Upper lobe of right lung (tissue), 1 donor: ENCODE results near the gene STARD10. TPM values are rescaled to one million over a fixed set of nuclear protein-coding genes. Genes with fewer than 3 reads are reported as not detected.
"Not testable (repeated sequence)": the region's sequence is repeated elsewhere in the genome, so short reads cannot be mapped to it uniquely, and the experiment has no call there.

Experiments
- ATAC-seq: fragments of 200-7000 bp; cut with Tn5 transposase; one replicate; pipeline ENCODE4 v1.9.1; 2020; ENCODE audit warnings: mild to moderate bottlenecking, moderate library complexity
- DNase-seq: peaks from one replicate; pipeline ENCODE4 v3.0.0-alpha.2; 2020
- H3K27ac ChIP-seq: fragments of 200-600 bp; one replicate; pipeline ENCODE4 v1.8.0; 2022
- H3K27me3 ChIP-seq: fragments of 200-600 bp; one replicate; pipeline ENCODE4 v1.8.0; 2022; ENCODE audit warnings: mild to moderate bottlenecking
- H3K36me3 ChIP-seq: fragments of 200-600 bp; one replicate; pipeline ENCODE4 v1.8.0; 2022
- H3K4me1 ChIP-seq: fragments of 200-600 bp; one replicate; pipeline ENCODE4 v1.8.0; 2022
- H3K4me3 ChIP-seq: fragments of 200-600 bp; one replicate; pipeline ENCODE4 v1.8.0; 2022; ENCODE audit warnings: mild to moderate bottlenecking
- H3K9me3 ChIP-seq: fragments of 200-600 bp; one replicate; pipeline ENCODE4 v1.8.0; 2022
- intact Hi-C: fragments of 100-400 bp; cut with DNase I; formaldehyde crosslinking; loops from one replicate; pipeline ENCODE4 v1.11.0; 2022
- total RNA-seq: library from RNA; stranded (reverse); fragmentation: NEBNext Ultra II Directional; extraction: Animal tissue kit (Norgen Biotek cat#: 25700); gene quantifications from one replicate; pipeline ENCODE4 v1.2.1, GENCODE V29; 2021
- TF ChIP-seq, protein P1 (sequence below): fragments of 200-600 bp; IDR thresholded peaks from one replicate; pipeline ENCODE4 v1.8.0; 2022; ENCODE audit warnings: antibody characterized with exemption
- donor health status: DM: no; HTN: yes; CAD: no; lungs with severe emphysema.

The STARD10 gene
- total RNA-seq, 1 donor from 2014 or later, result 116 TPM

DNA sequence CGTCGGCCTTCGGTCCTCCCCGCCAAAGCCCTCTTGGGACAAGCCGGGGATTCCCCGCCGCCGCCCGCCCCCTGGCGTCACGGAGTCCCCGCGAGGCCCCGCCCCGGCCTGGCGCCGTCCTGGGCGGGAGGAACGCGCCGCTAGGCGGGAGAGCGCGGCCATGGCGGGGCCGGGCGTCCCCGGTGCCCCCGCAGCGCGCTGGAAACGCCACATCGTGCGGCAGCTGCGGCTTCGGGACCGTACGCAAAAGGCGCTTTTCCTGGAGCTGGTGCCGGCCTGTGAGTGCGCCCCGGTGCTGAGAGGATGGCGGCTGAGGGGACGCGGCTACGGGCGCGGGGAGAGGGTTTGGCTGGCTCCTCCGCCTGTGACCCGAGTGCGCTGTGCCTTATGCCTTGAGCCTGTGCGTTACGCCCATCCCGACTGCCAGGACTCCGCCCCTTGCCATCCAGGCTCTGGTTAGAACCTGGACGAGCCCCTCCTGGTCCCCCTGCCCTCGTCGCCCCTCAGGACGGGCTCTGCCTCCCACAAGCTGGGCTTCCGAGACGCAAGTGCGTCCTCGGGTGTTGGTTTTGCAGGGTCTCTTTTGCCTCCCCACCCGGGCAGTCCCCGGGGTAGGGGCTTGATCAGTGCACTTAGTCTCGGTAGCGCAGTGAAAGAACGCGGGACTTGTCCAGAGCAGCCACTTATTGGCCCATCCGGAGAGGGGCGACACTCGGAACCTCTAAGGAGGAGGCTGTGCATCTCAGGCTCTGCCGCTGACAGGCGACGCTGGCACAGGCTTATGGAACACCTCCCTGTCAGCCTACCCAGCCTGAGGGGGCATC, 20.7 kb upstream of the STARD10 start, which contains the start of gene ATG16L2:
ATG16L2 (plus strand) TSS at position 126 of the 824 bp plus-strand sequence; CDS start at position 161, 35 bp downstream.
- peak; percentile 91 for ATAC-seq
- Histone ChIP-seq H3K36me3 (peaks cover 23% of the 10 kb centered on the region), H3K27me3 (no peaks in the 10 kb centered on the region), H3K4me3 (peak within 1 kb of the TSS; percentile 94), H3K9me3 (no peaks in the 10 kb centered on the region), H3K4me1 (peaks cover 30% of the 10 kb centered on the region), H3K27ac (peak within 1 kb of the TSS; percentile 99)
- intact Hi-C loops, result no loop called here
- TF ChIP-seq, protein P1, sequence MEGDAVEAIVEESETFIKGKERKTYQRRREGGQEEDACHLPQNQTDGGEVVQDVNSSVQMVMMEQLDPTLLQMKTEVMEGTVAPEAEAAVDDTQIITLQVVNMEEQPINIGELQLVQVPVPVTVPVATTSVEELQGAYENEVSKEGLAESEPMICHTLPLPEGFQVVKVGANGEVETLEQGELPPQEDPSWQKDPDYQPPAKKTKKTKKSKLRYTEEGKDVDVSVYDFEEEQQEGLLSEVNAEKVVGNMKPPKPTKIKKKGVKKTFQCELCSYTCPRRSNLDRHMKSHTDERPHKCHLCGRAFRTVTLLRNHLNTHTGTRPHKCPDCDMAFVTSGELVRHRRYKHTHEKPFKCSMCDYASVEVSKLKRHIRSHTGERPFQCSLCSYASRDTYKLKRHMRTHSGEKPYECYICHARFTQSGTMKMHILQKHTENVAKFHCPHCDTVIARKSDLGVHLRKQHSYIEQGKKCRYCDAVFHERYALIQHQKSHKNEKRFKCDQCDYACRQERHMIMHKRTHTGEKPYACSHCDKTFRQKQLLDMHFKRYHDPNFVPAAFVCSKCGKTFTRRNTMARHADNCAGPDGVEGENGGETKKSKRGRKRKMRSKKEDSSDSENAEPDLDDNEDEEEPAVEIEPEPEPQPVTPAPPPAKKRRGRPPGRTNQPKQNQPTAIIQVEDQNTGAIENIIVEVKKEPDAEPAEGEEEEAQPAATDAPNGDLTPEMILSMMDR, result peak; percentile 24
- DNase-seq, result peak; percentile 96

GRCh38 chr11:72813740-72814285, 20.0 kb upstream of the STARD10 start:
- DNase-seq (peak; percentile 95), ATAC-seq (peak; percentile 83)
- Histone ChIP-seq H3K4me1 (peaks cover 30% of the 10 kb centered on the region), H3K27me3 (no peaks in the 10 kb centered on the region), H3K4me3 (peak overlapping the region; percentile 94), H3K27ac (peak overlapping the region; percentile 99), H3K36me3 (peaks cover 18% of the 10 kb centered on the region), H3K9me3 (no peaks in the 10 kb centered on the region)
- TF ChIP-seq, protein P1, result no peak
- intact Hi-C loops, result no loop called here

GRCh38 chr11:72812967-72813739, 19.3 kb upstream of the STARD10 start:
- peak; percentile 77 for DNase-seq
- Histone ChIP-seq H3K9me3 (no peaks in the 10 kb centered on the region), H3K27me3 (no peaks in the 10 kb centered on the region), H3K4me3 (peak overlapping the region; percentile 94), H3K27ac (peak overlapping the region; percentile 99), H3K4me1 (peaks cover 30% of the 10 kb centered on the region), H3K36me3 (peaks cover 12% of the 10 kb centered on the region)
- peak; percentile 39 for ATAC-seq
- TF ChIP-seq, protein P1, result peak; percentile 62
- intact Hi-C loops, result no loop called here

DNA sequence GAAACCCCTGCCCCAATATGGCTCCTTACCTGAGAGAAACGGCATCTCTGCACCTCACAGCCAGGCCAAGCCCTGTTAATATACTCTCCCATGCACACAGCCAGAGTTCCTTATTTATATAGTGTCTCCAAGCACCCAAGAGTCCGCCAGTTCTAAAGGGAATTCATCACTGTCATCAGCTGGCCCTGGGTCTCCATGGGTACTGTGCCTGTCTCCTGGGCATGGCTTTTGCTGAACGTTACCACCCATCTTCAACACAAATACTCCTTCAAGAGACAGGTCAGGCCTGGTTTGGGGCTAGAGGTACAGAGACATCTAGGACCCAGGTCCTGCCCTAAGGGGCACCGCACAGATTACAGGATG, 18.7 kb upstream of the STARD10 start:
- TF ChIP-seq, protein P1, result no peak
- DNase-seq, result no peak
- intact Hi-C loops, result no loop called here

GRCh38 chr11:72811686-72812085, 17.8 kb upstream of the STARD10 start:
- H3K36me3 ChIP-seq, H3K27me3 ChIP-seq, intact Hi-C loops, ATAC-seq, H3K9me3 ChIP-seq, DNase-seq: not testable (repeated sequence)
- H3K27ac ChIP-seq, result peak overlapping the region; percentile 36
- peaks cover 30% of the 10 kb centered on the region for H3K4me1 ChIP-seq
- H3K4me3 ChIP-seq, result peak overlapping the region; percentile 94

More for the DNA sequence above, 18.7 kb upstream of the STARD10 start:
- H3K4me1 ChIP-seq, result peaks cover 30% of the 10 kb centered on the region
- H3K27ac ChIP-seq, result peak overlapping the region; percentile 99
- H3K4me3 ChIP-seq, result peak overlapping the region; percentile 94
- peaks cover 6% of the 10 kb centered on the region for H3K36me3 ChIP-seq
- no peaks in the 10 kb centered on the region for H3K27me3 ChIP-seq
- no peak for ATAC-seq
- H3K9me3 ChIP-seq, result no peaks in the 10 kb centered on the region
